Urinary bladder (tissue), 4 donors: ENCODE measurements around the gene MRGPRD. TPM values are rescaled to one million over a fixed set of nuclear protein-coding genes. Genes with fewer than 3 reads are reported as not detected.

Source experiments
- DNase-seq: peaks from one replicate; pipeline ENCODE4 v3.0.0-alpha.2; 2015; ENCODE audit errors: extremely low spot score
- H3K27ac ChIP-seq: one replicate; pipeline ENCODE4 v1.5.1; 2013; ENCODE audit warnings: low read depth, mild to moderate bottlenecking, moderate library complexity
- H3K36me3 ChIP-seq: one replicate; pipeline ENCODE4 v1.6.1; 2013; ENCODE audit warnings: mild to moderate bottlenecking, moderate library complexity; ENCODE audit not compliant: insufficient read depth
- H3K4me1 ChIP-seq: one replicate; pipeline ENCODE4 v1.6.1; 2013; ENCODE audit warnings: mild to moderate bottlenecking, moderate library complexity; ENCODE audit not compliant: insufficient read depth
- H3K4me3 ChIP-seq: one replicate; pipeline ENCODE4 v1.5.1; 2013; ENCODE audit warnings: low read depth, low read length
- WGBS: extraction: QIAGEN DNeasy Blood & Tissue Kit; methylation state at CpG from one replicate; pipeline ENCODE4 v1.1.7; 2013; 5-methylcytosine and 5-hydroxymethylcytosine counted together
- polyA plus RNA-seq: library from polyadenylated mRNA; stranded (reverse); fragments of 200-250 nt; gene quantifications from one replicate; pipeline ENCODE4 v1.2.3, GENCODE V29; 2013
- total RNA-seq: library from RNA; depleted of rRNA; stranded (reverse); fragments of >200 nt; gene quantifications from one replicate; pipeline ENCODE4 v1.2.3, GENCODE V29; 2014
- donor health status: healthy with polysubstance abuse.
- donor health status: healthy.

The MRGPRD gene
- total and polyA plus RNA-seq, 2 donors: 1.5 TPM; not detected in 1

DNA sequence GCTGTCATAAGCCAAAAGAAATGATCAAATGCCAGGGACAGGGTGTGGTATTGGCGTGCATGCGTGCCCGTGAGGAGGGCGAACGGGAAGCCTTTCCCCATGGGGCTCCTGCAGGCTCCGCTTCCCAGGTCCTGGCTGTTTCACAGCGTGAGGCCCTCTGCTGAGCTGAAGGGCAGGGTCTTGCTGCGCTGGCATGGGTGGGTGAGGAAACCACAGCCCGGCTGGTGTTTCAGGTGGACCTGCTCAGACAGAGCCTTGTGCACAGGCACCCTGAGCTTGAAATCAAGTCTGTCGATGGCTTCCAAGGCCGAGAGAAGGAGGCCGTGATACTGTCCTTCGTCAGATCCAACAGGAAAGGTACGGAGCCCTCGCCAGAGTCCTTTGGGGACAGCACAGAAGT lies 45.7 kb downstream of the MRGPRD start:
- Histone ChIP-seq H3K36me3 (peaks cover 4% of the 10 kb centered on the region), H3K4me1 (no peaks in the 10 kb centered on the region), H3K4me3 (no peak overlapping the region), H3K27ac (no peak overlapping the region)
- WGBS: 95% methylated on average over 15 of the region's 15 CpGs
- DNase-seq: no peak

DNA sequence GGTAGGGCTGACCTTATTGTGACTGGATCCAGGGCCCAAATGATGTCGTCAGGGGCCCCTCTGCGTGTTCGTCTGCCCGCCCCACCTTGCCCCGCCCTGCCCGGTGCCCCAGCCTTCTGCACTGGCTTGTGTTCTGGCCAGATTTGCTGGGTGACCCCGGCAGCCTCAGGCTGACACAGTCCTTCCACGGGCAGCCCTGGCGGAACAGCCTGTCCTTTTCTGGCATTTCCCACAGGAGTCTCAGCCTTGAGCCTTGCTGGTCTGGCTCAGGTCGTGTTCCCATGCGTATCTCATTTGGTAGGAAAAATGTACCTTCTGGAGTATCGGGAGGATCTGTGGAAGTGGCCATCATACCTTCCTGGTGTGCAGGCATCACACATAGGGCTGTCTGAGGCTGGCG lies 46.1 kb downstream of the MRGPRD start:
- WGBS: 95% methylated on average over 13 of the region's 13 CpGs
- Histone ChIP-seq H3K36me3 (peaks cover 6% of the 10 kb centered on the region), H3K4me3 (no peak overlapping the region), H3K27ac (no peak overlapping the region), H3K4me1 (no peaks in the 10 kb centered on the region)
- no peak for DNase-seq

DNA sequence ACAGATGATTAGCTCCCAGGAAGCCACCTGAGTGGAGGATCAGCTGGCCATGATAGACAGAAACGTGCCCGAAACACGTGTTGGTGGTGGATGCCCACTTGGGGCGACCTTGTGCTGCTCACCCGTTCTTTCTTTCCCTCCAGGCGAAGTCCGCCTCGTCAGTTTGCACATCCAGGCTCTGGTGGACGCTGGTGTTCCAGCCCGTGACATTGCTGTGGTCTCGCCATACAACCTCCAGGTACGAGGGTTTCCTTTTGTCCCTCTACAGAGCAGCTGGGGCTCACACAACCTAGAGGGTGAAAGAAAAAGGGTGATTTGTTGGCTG lies 46.5 kb downstream of the MRGPRD start:
- no peak overlapping the region for H3K27ac ChIP-seq
- no peak for DNase-seq

DNA sequence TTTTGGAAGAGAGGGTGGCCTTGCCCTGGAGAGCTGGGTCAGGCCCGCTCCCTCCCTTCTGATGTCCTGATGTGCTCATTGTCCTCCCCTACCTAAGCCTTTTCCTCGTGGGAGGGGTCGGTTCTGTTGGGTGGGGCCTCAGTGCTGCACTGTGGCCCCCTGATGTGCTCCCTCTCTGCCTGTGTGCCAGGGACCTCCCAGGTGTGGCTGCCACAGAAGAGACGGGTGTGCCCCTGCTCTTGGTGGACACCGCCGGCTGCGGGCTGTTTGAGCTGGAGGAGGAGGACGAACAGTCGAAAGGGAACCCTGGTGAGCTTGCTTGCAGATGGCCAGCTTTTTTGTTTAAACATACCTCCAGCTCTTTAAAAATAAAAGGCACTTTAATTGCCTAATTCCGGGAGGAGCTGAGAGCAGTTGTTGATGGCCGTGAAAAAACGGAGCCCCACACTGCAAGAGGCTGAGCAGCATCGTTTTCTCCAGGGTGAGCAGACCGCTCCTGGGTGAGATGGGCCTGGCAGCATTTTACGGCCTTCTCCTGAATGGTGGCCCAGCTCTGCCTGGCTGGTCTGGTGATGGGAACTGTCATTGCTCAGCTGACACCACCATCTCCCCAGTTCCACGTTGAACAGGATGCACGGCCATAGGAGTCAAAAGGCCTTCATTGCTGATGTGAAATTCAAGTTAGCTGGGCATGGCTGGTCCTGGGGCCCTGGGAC lies 47.0 kb downstream of the MRGPRD start:
- WGBS: 75% methylated on average over 17 of the region's 17 CpGs
- DNase-seq: no peak
- Histone ChIP-seq H3K36me3 (peaks cover 12% of the 10 kb centered on the region), H3K4me1 (no peaks in the 10 kb centered on the region), H3K27ac (no peak overlapping the region), H3K4me3 (no peak overlapping the region)

More for the DNA sequence above, 46.5 kb downstream of the MRGPRD start:
- no peak overlapping the region for H3K4me3 ChIP-seq
- H3K4me1 ChIP-seq: no peaks in the 10 kb centered on the region
- WGBS: 92% methylated on average over 12 of the region's 12 CpGs
- H3K36me3 ChIP-seq: peaks cover 10% of the 10 kb centered on the region

DNA sequence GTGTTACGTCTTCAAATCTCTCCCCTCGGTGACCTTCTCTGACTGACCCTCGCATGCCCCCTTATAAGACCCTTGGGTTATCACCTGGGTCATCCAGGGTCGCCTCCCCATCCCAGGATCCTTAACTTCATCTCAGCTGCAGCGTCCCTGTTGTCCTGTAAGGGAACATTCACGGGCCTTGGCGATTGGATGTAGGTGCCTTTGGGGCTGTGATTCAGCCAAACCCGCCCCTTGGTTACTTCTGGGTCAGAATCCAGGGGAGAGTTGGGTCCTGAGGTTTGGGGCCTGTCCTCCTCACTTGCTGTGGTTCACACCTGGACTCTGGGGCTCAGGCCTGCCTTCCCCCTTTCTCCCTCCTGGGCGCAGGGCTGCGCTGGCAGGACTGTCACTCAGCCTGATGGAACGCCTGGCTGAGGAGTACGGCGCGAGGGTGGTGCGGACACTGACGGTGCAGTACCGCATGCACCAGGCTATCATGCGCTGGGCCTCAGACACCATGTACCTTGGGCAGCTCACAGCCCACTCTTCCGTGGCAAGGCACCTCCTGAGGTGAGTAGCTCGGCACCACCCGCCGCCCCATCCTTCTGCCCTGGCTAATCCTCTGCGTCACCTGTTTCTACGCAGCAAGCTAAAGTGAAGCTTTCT lies 47.7 kb downstream of the MRGPRD start:
- H3K4me3 ChIP-seq: no peak overlapping the region
- peaks cover 10% of the 10 kb centered on the region for H3K36me3 ChIP-seq
- 96% methylated on average over 24 of the region's 24 CpGs for WGBS
- no peak for DNase-seq
- no peaks in the 10 kb centered on the region for H3K4me1 ChIP-seq
- no peak overlapping the region for H3K27ac ChIP-seq

DNA sequence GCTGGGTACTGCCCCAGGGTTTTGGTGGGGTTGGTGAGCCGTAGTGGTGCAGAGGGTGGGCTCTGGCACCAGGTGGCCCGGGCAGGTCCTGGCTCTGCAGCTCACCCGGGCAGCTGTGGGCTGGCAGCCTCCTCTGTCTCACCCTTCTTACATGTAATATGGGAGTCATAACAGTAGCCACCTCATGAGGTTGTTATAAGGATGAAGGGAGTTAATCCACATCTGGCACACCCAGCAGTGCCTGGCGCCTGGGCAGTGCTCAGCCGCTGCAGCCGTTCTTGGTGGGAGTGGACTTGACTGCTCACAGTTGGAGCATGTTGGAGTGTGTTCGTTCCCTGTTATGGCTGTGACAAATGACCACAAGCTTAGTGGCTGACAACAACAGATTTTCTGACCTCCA lies 48.4 kb downstream of the MRGPRD start:
- Histone ChIP-seq H3K36me3 (peaks cover 10% of the 10 kb centered on the region), H3K4me1 (no peaks in the 10 kb centered on the region), H3K4me3 (no peak overlapping the region), H3K27ac (no peak overlapping the region)
- 90% methylated on average over 7 of the region's 7 CpGs for WGBS
- no peak for DNase-seq

DNA sequence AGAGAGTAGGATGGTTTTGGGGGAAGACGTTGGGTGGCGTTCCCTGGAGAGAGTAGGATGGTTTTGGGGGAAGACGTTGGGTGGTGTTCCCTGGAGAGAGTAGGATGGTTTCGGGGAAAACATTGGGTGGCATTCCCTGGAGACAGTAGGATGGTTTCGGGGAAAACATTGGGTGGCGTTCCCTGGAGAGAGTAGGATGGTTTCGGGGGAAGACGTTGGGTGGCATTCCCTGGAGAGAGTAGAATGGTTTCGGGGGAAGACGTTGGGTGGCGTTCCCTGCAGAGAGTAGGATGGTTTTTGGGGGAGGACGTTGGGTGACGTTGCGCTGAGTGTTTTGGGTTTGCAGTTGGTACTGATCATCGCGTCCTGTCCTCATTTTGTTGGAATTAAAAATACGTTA lies 48.9 kb downstream of the MRGPRD start:
- H3K27ac ChIP-seq: no peak overlapping the region
- 92% methylated on average over 17 of the region's 17 CpGs for WGBS

DNA sequence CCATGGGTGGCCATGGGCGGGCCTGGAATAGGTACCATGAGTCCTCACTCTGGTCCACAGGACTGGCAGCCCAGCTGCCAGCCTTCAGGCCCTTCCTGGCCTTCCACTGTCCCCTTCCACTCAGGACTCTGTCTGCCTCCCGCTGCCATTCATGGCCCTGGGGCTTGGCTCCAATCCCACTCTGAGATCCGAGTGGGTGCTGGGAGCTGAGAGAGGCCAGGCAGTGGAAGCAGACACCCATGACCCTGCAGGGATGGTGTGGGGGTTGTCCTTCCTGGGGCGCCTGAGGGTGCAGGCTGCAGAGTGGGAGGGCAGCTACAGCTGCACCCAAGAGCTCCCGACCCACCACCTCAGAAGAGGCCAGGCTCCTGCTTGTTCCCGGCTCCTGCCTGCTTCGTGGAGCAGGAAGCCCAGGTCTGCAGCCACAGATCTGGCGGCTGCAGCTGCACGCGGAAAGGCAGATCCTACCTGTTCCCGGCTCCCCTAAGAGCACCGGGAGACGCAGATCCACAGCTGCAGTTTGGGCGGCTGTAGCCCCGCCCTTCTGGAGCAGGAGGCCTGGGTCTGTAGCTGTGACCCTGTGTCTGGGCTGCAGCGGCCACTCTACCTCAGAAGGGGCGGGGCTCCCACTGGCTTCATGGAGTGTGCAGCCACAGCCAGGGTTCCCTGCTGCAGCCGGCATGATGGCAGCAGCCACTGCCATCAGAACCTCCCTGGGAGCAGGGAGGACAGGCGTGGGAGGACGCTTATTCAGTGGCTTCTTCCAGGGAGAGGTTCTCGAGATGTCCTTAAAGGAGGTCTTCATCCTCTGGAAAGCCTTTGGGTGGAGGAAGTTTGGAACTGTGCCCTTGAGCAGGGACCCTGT lies 49.6 kb downstream of the MRGPRD start:
- no peak overlapping the region for H3K4me3 ChIP-seq
- 93% methylated on average over 21 of the region's 21 CpGs for WGBS
- H3K27ac ChIP-seq: no peak overlapping the region
- H3K4me1 ChIP-seq: no peaks in the 10 kb centered on the region
- peaks cover 10% of the 10 kb centered on the region for H3K36me3 ChIP-seq
- no peak for DNase-seq

More for the DNA sequence above, 48.9 kb downstream of the MRGPRD start:
- Histone ChIP-seq H3K4me3 (no peak overlapping the region), H3K4me1 (no peaks in the 10 kb centered on the region), H3K36me3 (peaks cover 10% of the 10 kb centered on the region)
- no peak for DNase-seq

Other genes starting within 250 kb of the MRGPRD start
- 1.0 TPM for gene TESMIN, start 229.5 kb downstream of the MRGPRD start, total RNA-seq
- 0.70 TPM for gene TESMIN, start 229.5 kb downstream of the MRGPRD start, polyA plus RNA-seq
- gene CPT1A, start 139.1 kb downstream of the MRGPRD start, total RNA-seq: 20.4 TPM
- gene CPT1A, start 139.1 kb downstream of the MRGPRD start, polyA plus RNA-seq: 24.5 TPM
- gene MRPL21, start 77.2 kb downstream of the MRGPRD start, total RNA-seq: 46.1 TPM
- gene MRPL21, start 77.2 kb downstream of the MRGPRD start, polyA plus RNA-seq: 80.8 TPM
- 9.1 TPM for gene IGHMBP2, start 77.1 kb downstream of the MRGPRD start, total RNA-seq
- gene IGHMBP2, start 77.1 kb downstream of the MRGPRD start, polyA plus RNA-seq: 15.3 TPM
- 48.5 TPM for gene MRGPRF, start 32.3 kb upstream of the MRGPRD start, total RNA-seq
- 151 TPM for gene MRGPRF, start 32.3 kb upstream of the MRGPRD start, polyA plus RNA-seq
- 14.0 TPM for gene TPCN2, start 67.9 kb upstream of the MRGPRD start, total RNA-seq
- gene TPCN2, start 67.9 kb upstream of the MRGPRD start, polyA plus RNA-seq: 14.4 TPM
- 0.90 TPM for gene SMIM38, start 174.9 kb upstream of the MRGPRD start, total RNA-seq
- 0.46 TPM for gene SMIM38, start 174.9 kb upstream of the MRGPRD start, polyA plus RNA-seq